ENCODE results near the gene SSX2. TPM values are rescaled to one million over a fixed set of nuclear protein-coding genes. Genes with fewer than 3 reads are reported as not detected.

SSX2 gene, protein sequence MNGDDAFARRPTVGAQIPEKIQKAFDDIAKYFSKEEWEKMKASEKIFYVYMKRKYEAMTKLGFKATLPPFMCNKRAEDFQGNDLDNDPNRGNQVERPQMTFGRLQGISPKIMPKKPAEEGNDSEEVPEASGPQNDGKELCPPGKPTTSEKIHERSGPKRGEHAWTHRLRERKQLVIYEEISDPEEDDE
- total RNA-seq (2022; extraction: Qiagen RNA extraction; ENCODE audit: low read depth): not detected in 5 replicates

GRCh38 chrX:52707078-52707477 lies at the start of gene SSX2:
Gene SSX2 (minus strand): TSS chrX:52707178. CDS start chrX:52705749, 1,429 bp downstream.

GRCh38 chrX:52750952-52751351 lies 44.0 kb upstream of the SSX2 start, which contains the start of gene SSX2B:
Gene SSX2B (plus strand): TSS chrX:52751252. CDS start chrX:52752681, 1,429 bp downstream.

GRCh38 chrX:52654800-52655199 lies 52.2 kb downstream of the SSX2 start, which contains the start of gene SSX7:
Gene SSX7 (minus strand): TSS chrX:52654900. CDS start chrX:52653472, 1,428 bp downstream.

Other genes with a start within 250 kb of the SSX2 start
- 13.4 to 38.8 TPM (median 19.6 TPM) in 3 of 5 replicates, not detected in the others for gene XAGE1A, start 211.4 kb downstream of the SSX2 start, total RNA-seq (2022; extraction: Qiagen RNA extraction; ENCODE audit: low read depth)
- gene XAGE1B, start 190.1 kb downstream of the SSX2 start, total RNA-seq (2022; extraction: Qiagen RNA extraction; ENCODE audit: low read depth): 200 to 258 TPM (median 231 TPM) in 5 replicates
- gene SSX7, start 52.3 kb downstream of the SSX2 start, total RNA-seq (2022; extraction: Qiagen RNA extraction; ENCODE audit: low read depth): not detected in 5 replicates
- not detected in 5 replicates for gene SSX2B, start 44.1 kb upstream of the SSX2 start, total RNA-seq (2022; extraction: Qiagen RNA extraction; ENCODE audit: low read depth)
- gene SPANXN5, start 90.2 kb upstream of the SSX2 start, total RNA-seq (2022; extraction: Qiagen RNA extraction; ENCODE audit: low read depth): not detected in 5 replicates
- not detected in 5 replicates for gene XAGE5, start 104.1 kb upstream of the SSX2 start, total RNA-seq (2022; extraction: Qiagen RNA extraction; ENCODE audit: low read depth)
- not detected in 5 replicates for gene XAGE3, start 160.9 kb upstream of the SSX2 start, total RNA-seq (2022; extraction: Qiagen RNA extraction; ENCODE audit: low read depth)
- 9.0 to 16.0 TPM (median 9.6 TPM) in 5 replicates for gene FAM156B, start 190.2 kb upstream of the SSX2 start, total RNA-seq (2022; extraction: Qiagen RNA extraction; ENCODE audit: low read depth)